Erythroblast (primary cell): Measurements from ENCODE around the gene GASK1B.

ENCODE experiments used
- GATA1 ChIP-seq: IDR thresholded peaks from 2 replicates; pipeline ENCODE4 v1.6.1; 2011; ENCODE audit warnings: low read depth, mild to moderate bottlenecking, control low read depth, low read length, moderate library complexity
- POLR2A ChIP-seq: IDR thresholded peaks from 2 replicates; pipeline ENCODE4 v1.6.1; 2011; ENCODE audit warnings: mild to moderate bottlenecking, low read length

DNA sequence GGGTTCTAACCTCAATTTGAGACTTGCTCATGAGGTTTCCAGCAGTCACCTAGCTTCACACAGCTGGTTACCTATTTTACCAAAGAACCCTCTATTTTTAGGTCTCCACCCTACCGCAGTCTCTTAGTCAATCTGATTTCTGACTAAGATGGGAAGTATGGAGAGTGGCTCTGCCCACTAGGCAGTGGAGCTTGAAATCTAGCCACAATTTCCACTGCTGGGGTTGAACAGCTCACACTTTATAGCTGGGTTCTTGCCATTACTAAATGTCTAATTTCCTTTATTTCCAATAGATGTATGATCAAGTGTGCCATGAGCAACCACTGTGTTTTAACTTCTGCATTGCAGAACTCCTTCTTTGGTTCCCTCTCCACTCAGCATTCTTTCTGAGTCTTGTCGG is 43.1 kb downstream of the GASK1B start:
- TF ChIP-seq POLR2A (no peak), GATA1 (no peak)
